Astrocyte of the cerebellum (primary cell): ENCODE data around the gene POLD4.

Experiments
- DNase-seq: peaks from one replicate; pipeline ENCODE4 v3.0.0-alpha.2; 2011; ENCODE audit warnings: low read depth
- H3K4me3 ChIP-seq: 2 replicates; pipeline ENCODE4 v1.5.1; 2011; ENCODE audit warnings: mild to moderate bottlenecking, low read depth, low read length, moderate library complexity
- CTCF ChIP-seq: IDR thresholded peaks from 2 replicates; pipeline ENCODE4 v1.5.1; 2012; ENCODE audit warnings: low read length, low read depth, moderate library complexity, mild to moderate bottlenecking; ENCODE audit errors: missing control alignments
- in situ Hi-C: cut with HindIII; loops from 2 replicates; pipeline ENCODE4 v1.10.0; 2017; ENCODE audit warnings: low sequenced_read_pairs

The POLD4 gene

DNA sequence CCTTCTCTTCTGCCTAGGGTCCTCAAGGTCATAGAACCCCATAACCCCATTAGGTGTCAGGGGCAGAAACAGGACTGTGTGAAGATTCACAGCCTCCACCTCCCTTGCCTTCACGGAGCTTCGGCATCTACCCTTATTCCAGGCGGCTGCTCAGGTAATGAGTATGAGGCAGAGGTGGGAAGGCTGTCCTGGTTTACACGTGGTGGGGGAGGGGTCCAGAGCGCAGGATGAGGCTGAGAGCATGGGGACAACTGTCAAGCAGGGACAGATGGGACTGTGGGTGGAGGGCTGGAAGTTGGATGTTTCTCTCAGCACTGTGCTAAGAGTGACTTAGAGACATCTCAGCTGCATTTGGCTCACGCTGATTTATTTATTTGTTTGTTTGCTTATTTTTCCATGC, 34.2 kb upstream of the POLD4 start:
- in situ Hi-C loops, result loop anchor here (5.0 kb wide), 1 partner anchor 40 kb away; no protein-coding TSS in a partner anchor
- no peak for DNase-seq
- no peak for TF ChIP-seq CTCF
- no peak overlapping the region for H3K4me3 ChIP-seq

DNA sequence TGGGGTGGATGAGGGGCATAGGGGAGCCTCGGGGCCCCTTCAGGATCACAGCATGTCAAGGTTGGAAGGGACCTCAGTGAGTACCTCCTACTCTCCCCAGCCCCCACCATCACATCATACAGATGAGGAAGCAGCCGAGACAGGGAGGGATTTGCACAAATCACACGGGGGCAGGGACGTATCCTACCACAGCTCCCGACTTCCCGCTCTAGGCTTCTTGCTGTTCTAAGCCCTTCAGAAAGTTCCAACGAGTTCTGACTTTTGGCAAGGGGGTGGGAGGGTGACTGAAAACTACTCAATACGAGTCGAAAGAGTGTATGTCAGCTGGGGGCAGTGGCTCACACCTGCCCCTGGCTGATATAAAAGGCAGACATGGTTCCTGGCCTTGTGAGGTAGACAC, 33.7 kb upstream of the POLD4 start:
- no peak for DNase-seq
- in situ Hi-C loops, result loop anchor here (5.0 kb wide), 1 partner anchor 40 kb away; no protein-coding TSS in a partner anchor
- no peak overlapping the region for H3K4me3 ChIP-seq
- no peak for TF ChIP-seq CTCF

GRCh38 chr11:67384851-67385366, 31.6 kb upstream of the POLD4 start:
- in situ Hi-C loops, result loop anchor here (5.0 kb wide), 1 partner anchor 38 kb away; no protein-coding TSS in a partner anchor
- TF ChIP-seq CTCF, result no peak
- no peak for DNase-seq
- H3K4me3 ChIP-seq, result no peak overlapping the region

- TF ChIP-seq CTCF, result peak; percentile 99
- in situ Hi-C loops, result no loop called here
- no peak for DNase-seq
- H3K4me3 ChIP-seq, result no peak overlapping the region
Observed at GRCh38 chr11:67382276-67383136, 29.2 kb upstream of the POLD4 start.

GRCh38 chr11:67381244-67381972, 28.1 kb upstream of the POLD4 start:
- no peak overlapping the region for H3K4me3 ChIP-seq
- no peak for DNase-seq
- no peak for TF ChIP-seq CTCF
- in situ Hi-C loops, result no loop called here
